Neural crest cell (in vitro differentiated cells): ENCODE measurements around the gene SLC35B3. TPM values are rescaled to one million over a fixed set of nuclear protein-coding genes. Genes with fewer than 3 reads are reported as not detected.

Experiments used
- DNase-seq: peaks from one replicate; pipeline ENCODE4 v3.0.0; 2021; ENCODE audit warnings: low read depth, mixed read lengths, low spot score
- H3K27ac Mint-ChIP-seq: one replicate; pipeline ENCODE4 v1.8.0; 2021; ENCODE audit warnings: mild to moderate bottlenecking, mixed read lengths; ENCODE audit not compliant: unreplicated experiment
- H3K27me3 Mint-ChIP-seq: 2 replicates; pipeline ENCODE4 v1.8.0; 2021; ENCODE audit warnings: low read depth, mild to moderate bottlenecking, mixed read lengths
- H3K36me3 Mint-ChIP-seq: 2 replicates; pipeline ENCODE4 v1.8.0; 2021; ENCODE audit warnings: low read depth, mild to moderate bottlenecking, mixed read lengths
- H3K4me1 Mint-ChIP-seq: 2 replicates; pipeline ENCODE4 v1.8.0; 2021; ENCODE audit warnings: mixed read lengths
- H3K4me3 Mint-ChIP-seq: one replicate; pipeline ENCODE4 v1.8.0; 2021; ENCODE audit warnings: mild to moderate bottlenecking, mixed read lengths
- H3K9me3 Mint-ChIP-seq: 2 replicates; pipeline ENCODE4 v1.8.0; 2021; ENCODE audit warnings: mixed read lengths
- CTCF ChIP-seq: fragments of 200-600 bp; sonication (generic); conservative IDR thresholded peaks from 2 replicates; pipeline ENCODE4 v1.5.0; 2021; ENCODE audit warnings: antibody characterized with exemption, mild to moderate bottlenecking
- total RNA-seq: library from RNA; stranded (reverse); gene quantifications from 2 replicates; pipeline ENCODE4 v1.2.1, GENCODE V29; 2021

The SLC35B3 gene
- total RNA-seq, 1 donor from 2014 or later, result 13.9 TPM

GRCh38 chr6:8441452-8441851 lies 6.1 kb upstream of the SLC35B3 start:
- DNase-seq, result no peak
- no peak for TF ChIP-seq CTCF
- H3K4me1 Mint-ChIP-seq, result no peaks in the 10 kb centered on the region
- no peak overlapping the region for H3K4me3 Mint-ChIP-seq
- H3K36me3 Mint-ChIP-seq, result no peaks in the 10 kb centered on the region
- H3K27ac Mint-ChIP-seq, result no peak overlapping the region
- H3K27me3 Mint-ChIP-seq, result no peaks in the 10 kb centered on the region
- no peaks in the 10 kb centered on the region for H3K9me3 Mint-ChIP-seq

- no peaks in the 10 kb centered on the region for H3K9me3 Mint-ChIP-seq
- DNase-seq, result no peak
- TF ChIP-seq CTCF, result no peak
- peaks cover 11% of the 10 kb centered on the region for H3K4me1 Mint-ChIP-seq
- no peak overlapping the region for H3K4me3 Mint-ChIP-seq
- peaks cover 3% of the 10 kb centered on the region for H3K36me3 Mint-ChIP-seq
- no peak overlapping the region for H3K27ac Mint-ChIP-seq
- no peaks in the 10 kb centered on the region for H3K27me3 Mint-ChIP-seq
Observed at GRCh38 chr6:8439601-8440268, 4.4 kb upstream of the SLC35B3 start.

GRCh38 chr6:8437813-8438212 lies 2.5 kb upstream of the SLC35B3 start:
- Mint-ChIP-seq H3K9me3 (no peaks in the 10 kb centered on the region), H3K27ac (no peak overlapping the region), H3K27me3 (no peaks in the 10 kb centered on the region), H3K36me3 (peaks cover 3% of the 10 kb centered on the region), H3K4me1 (peaks cover 28% of the 10 kb centered on the region), H3K4me3 (peak overlapping the region; percentile 73)
- DNase-seq, result no peak
- TF ChIP-seq CTCF, result no peak

- no peak for DNase-seq
- Mint-ChIP-seq H3K27me3 (no peaks in the 10 kb centered on the region), H3K4me1 (peaks cover 31% of the 10 kb centered on the region), H3K9me3 (no peaks in the 10 kb centered on the region), H3K27ac (no peak overlapping the region), H3K36me3 (peaks cover 3% of the 10 kb centered on the region), H3K4me3 (peak overlapping the region; percentile 95)
- TF ChIP-seq CTCF, result no peak
Observed at GRCh38 chr6:8436966-8437365, 1.6 kb upstream of the SLC35B3 start.

GRCh38 chr6:8435845-8436168 lies 462 bp upstream of the SLC35B3 start:
- TF ChIP-seq CTCF, result no peak
- Mint-ChIP-seq H3K36me3 (peaks cover 3% of the 10 kb centered on the region), H3K4me1 (peaks cover 31% of the 10 kb centered on the region), H3K4me3 (peak overlapping the region; percentile 95), H3K27ac (peak overlapping the region; percentile 96), H3K9me3 (no peaks in the 10 kb centered on the region), H3K27me3 (no peaks in the 10 kb centered on the region)
- DNase-seq, result no peak
